ENCODE results near the gene SLC9A6. TPM values are rescaled to one million over a fixed set of nuclear protein-coding genes. Genes with fewer than 3 reads are reported as not detected.

SLC9A6 gene
- total and polyA plus RNA-seq, 10 of the 15 experiments (the other 5 are each of a cell fraction or from before 2014, with no cell fraction given) = 4.5 to 14.6 (median 10.7) TPM

DNA sequence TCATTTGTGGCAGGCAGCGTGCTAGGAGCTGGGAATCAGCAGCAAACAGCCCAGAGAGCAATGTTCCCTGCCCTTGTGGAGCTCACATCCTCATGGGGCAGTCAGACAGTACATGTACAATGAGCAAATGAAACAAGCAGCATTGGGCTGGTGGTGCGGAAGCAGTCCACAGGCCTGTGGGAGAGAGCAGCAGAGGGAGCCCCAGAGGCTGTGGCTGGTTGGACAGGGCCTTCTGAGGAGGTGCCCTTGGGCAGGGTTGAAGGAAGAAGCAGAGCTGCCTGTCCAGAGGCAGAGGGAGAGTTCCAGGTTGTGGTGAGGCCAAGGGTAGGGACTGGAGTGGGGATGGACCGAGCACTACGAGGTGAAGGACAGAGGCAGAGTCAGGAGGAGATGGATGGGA, 33.9 kb upstream of the SLC9A6 start (continued):
- TF ChIP-seq TAF1 (IDR thresholded peaks at IDR 0.05; ENCODE audit: borderline replicate concordance, low read depth, low read length) = no peak
- TF ChIP-seq MTA2 (IDR thresholded peaks at IDR 0.05; ENCODE audit: low read depth) = no peak
- TF ChIP-seq NR2C1 (IDR thresholded peaks at IDR 0.05) = no peak
- TF ChIP-seq E2F8 (IDR thresholded peaks at IDR 0.05; ENCODE audit: low read depth, partially characterized antibody) = no peak
- TF ChIP-seq CHD4 (IDR thresholded peaks at IDR 0.05) = no peak

DNA sequence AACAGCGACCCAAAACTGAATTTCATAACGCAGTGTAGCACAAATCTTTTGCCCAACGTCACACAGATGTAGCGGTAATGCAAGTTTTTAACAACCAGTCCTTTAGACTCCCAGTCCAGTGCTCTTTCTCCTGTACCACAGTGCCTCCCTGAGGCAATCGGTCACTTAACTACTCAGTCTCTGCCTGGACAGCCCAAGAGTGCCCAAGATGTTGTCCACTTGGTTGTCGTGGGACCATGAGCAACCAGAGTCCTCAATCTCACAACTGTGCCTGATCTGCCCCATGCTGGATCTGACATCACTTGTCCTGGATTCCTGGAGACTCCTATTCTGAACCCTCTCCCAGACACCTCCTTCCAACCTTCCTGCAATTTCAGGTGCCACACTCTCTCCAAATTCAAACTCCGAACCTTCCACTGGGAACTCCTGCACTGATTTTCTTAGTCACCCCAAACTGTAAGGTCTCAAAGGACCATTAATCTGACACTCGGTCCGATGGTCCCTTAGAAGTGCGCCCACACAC, 12.1 kb upstream of the SLC9A6 start:
- no peak for FAIRE-seq

More for the DNA sequence above, 12.1 kb upstream of the SLC9A6 start:
- ATAC-seq (peak; percentile 57), DNase-seq (ENCODE audit: low read depth, low spot score) (no peak)
- 39% methylated on average over 10 of the region's 10 CpGs for WGBS (ENCODE audit: insufficient coverage, insufficient replicate concordance, low lambda C conversion rate, missing lambda C conversion rate)
- CTCF ChIA-PET = interaction anchor here (0.8 to 1.8 kb wide), 3 partner anchors 12 to 524 kb away, joined by 3 to 6 read pairs (median 3); partner anchors contain the start of genes HTATSF1 and SLC9A6
- Histone ChIP-seq H3K4me3 (peak overlapping the region; percentile 66), H4K20me1 (ENCODE audit: control insufficient read depth, insufficient read depth) (no peaks in the 10 kb centered on the region), H3K79me2 (ENCODE audit: control insufficient read depth, insufficient read depth, low read length) (peaks cover 21% of the 10 kb centered on the region), H3K4me1 (ENCODE audit: control insufficient read depth, insufficient read depth, low read length) (no peaks in the 10 kb centered on the region), H3K36me3 (ENCODE audit: control insufficient read depth in 2 of 2, insufficient read depth in 2 of 2, low read length in 1 of 2) (no peaks in the 10 kb centered on the region), H3K27me3 (replicated peaks in 1 of 2; ENCODE audit: control insufficient read depth in 2 of 2, insufficient read depth in 2 of 2, low read length in 1 of 2) (no peaks in the 10 kb centered on the region), H3K9me3 (replicated peaks; ENCODE audit: control insufficient read depth, insufficient read depth, low read length) (no peaks in the 10 kb centered on the region), H3K9ac (ENCODE audit: control insufficient read depth, insufficient read depth, low read length) (peak overlapping the region; percentile 58), H3K4me2 (ENCODE audit: control insufficient read depth, insufficient read depth) (peak overlapping the region; percentile 40), H2AFZ (ENCODE audit: control insufficient read depth, low read depth, low read length) (peak overlapping the region; percentile 92), H3K27ac (ENCODE audit: control insufficient read depth, insufficient read depth) (peak overlapping the region; percentile 81)
- no peak for TF ChIP-seq SMAD5 (IDR thresholded peaks at IDR 0.05; ENCODE audit: low read depth)
- TF ChIP-seq, protein P1, sequence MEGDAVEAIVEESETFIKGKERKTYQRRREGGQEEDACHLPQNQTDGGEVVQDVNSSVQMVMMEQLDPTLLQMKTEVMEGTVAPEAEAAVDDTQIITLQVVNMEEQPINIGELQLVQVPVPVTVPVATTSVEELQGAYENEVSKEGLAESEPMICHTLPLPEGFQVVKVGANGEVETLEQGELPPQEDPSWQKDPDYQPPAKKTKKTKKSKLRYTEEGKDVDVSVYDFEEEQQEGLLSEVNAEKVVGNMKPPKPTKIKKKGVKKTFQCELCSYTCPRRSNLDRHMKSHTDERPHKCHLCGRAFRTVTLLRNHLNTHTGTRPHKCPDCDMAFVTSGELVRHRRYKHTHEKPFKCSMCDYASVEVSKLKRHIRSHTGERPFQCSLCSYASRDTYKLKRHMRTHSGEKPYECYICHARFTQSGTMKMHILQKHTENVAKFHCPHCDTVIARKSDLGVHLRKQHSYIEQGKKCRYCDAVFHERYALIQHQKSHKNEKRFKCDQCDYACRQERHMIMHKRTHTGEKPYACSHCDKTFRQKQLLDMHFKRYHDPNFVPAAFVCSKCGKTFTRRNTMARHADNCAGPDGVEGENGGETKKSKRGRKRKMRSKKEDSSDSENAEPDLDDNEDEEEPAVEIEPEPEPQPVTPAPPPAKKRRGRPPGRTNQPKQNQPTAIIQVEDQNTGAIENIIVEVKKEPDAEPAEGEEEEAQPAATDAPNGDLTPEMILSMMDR (IDR thresholded peaks at IDR 0.05 in 2 of 3, conservative IDR thresholded peaks at IDR 0.05 in 1 of 3; ENCODE audit: control insufficient read depth in 2 of 3, extremely low read depth in 1 of 3, insufficient read depth in 1 of 3, low read depth in 3 of 3, low read length in 3 of 3) = peak in 1 of 3 experiments; percentile 39; a peak in 1 of 6 replicates
- 0 out of 2 replicates have a peak, but pooled peaks have one; percentile 23 for TF ChIP-seq JUNB (IDR thresholded peaks at IDR 0.05)
- RAD21 ChIA-PET (ENCODE audit: unreplicated experiment) = interaction anchor here (0.6 to 2.1 kb wide), 3 partner anchors 55 to 452 kb away, joined by 3 to 6 read pairs (median 3); no protein-coding TSS in a partner anchor
- SMC1A ChIA-PET (ENCODE audit: uncharacterized antibody, unreplicated experiment) = no interaction called here
- TSS peak; percentile 73 for BruUV-seq (replicated peaks)
- intact Hi-C loops (cut with micrococcal nuclease; ENCODE audit: unreplicated experiment) (loop anchor here (5.0 kb wide), 1 partner anchor 524 kb away; the partner anchor contains the start of gene HTATSF1), in situ Hi-C loops (cut with MboI) (no loop called here)
- POLR2A ChIA-PET = interaction anchor here (1.1 kb wide), 1 partner anchor 12 kb away, joined by 4 read pairs; the partner anchor contains the start of gene SLC9A6

All from GM12878 (cell line).